K562 (cell line): ENCODE measurements around the gene EXOC3L1. TPM values are rescaled to one million over a fixed set of nuclear protein-coding genes. Genes with fewer than 3 reads are reported as not detected.

Source experiments
- ATAC-seq: fragments of 200-7000 bp; cut with Tn5 transposase; 3 replicates; pipeline ENCODE4 v1.9.1; 2020; ENCODE audit warnings: moderate library complexity
- BruUV-seq: library from RNA; stranded (reverse); fragments of 400-500 nt; replicated peaks from 2 replicates; lab custom pipeline; 2021; lab: Mats Ljungman, UMichigan
- CTCF ChIA-PET: fragments of 300-600 bp; formaldehyde crosslinking; extraction: SDS; loops from one replicate; lab custom pipeline; 2021; ENCODE audit warnings: low intra/inter-chr PET ratio; lab: Yijun Ruan, JAX
- POLR2A ChIA-PET: fragments of 300-600, 350-650 bp; sonication (Branson Sonifier 250); formaldehyde crosslinking; extraction: SDS; loops from one replicate; lab custom pipeline; 2021; ENCODE audit warnings: antibody characterized with exemption, inconsistent platforms; lab: Yijun Ruan, JAX
- DNase-seq, 4 experiments: peaks; one replicate each; pipeline versions ENCODE4 v3.0.0 to v3.0.0-alpha.2; 2011 to 2018; ENCODE audit warnings: low spot score in 3 of 4, mixed read lengths in 3 of 4; ENCODE audit errors: extremely low read depth in 1 of 4
- FAIRE-seq: peaks from 2 replicates; lab custom pipeline; 2011; peaks lifted over from hg19 to GRCh38; lab: Jason Lieb, UNC
- H2AFZ ChIP-seq: 2 replicates; pipeline ENCODE4 v1.6.0; 2011; ENCODE audit warnings: low read depth, low read length, control low read depth, inconsistent platforms
- H3K27ac ChIP-seq: fragments of 200-600 bp; 3 replicates; pipeline ENCODE4 v1.8.0; 2011; ENCODE audit warnings: low read depth, mild to moderate bottlenecking, control low read depth, inconsistent platforms, low read length, moderate library complexity, mixed read lengths; ENCODE audit errors: extremely low read depth
- H3K27me3 ChIP-seq, 2 experiments: fragments of 300-600 bp in 1 of 2; 2 replicates in 1 of 2; 3 replicates in 1 of 2; pipeline versions ENCODE4 v1.6.0 to v1.8.0; 2011; ENCODE audit warnings: inconsistent platforms in 2 of 2, low read length in 2 of 2, mild to moderate bottlenecking in 1 of 2, mixed read lengths in 1 of 2, moderate library complexity in 1 of 2; ENCODE audit not compliant: control insufficient read depth in 2 of 2, insufficient read depth in 2 of 2
- H3K36me3 ChIP-seq: fragments of 300-600 bp; 3 replicates; pipeline ENCODE4 v1.8.0; 2011; ENCODE audit warnings: mild to moderate bottlenecking, low read length, inconsistent platforms; ENCODE audit not compliant: control insufficient read depth, insufficient read depth
- H3K4me1 ChIP-seq, 2 experiments: fragments of 200-600 bp in 1 of 2; replicated peaks in 1 of 2; 2 replicates in 1 of 2; 3 replicates in 1 of 2; pipeline versions ENCODE4 v1.5.1 to v1.8.0; 2011; ENCODE audit warnings: inconsistent platforms in 2 of 2, low read length in 2 of 2, mild to moderate bottlenecking in 1 of 2, mixed read lengths in 1 of 2, moderate library complexity in 1 of 2; ENCODE audit not compliant: control insufficient read depth in 2 of 2, insufficient read depth in 2 of 2
- H3K4me2 ChIP-seq: 2 replicates; pipeline ENCODE4 v1.6.1; 2011; ENCODE audit warnings: low read length, control low read depth, inconsistent platforms, mixed read lengths; ENCODE audit not compliant: insufficient read depth
- H3K4me3 ChIP-seq: fragments of 200-600 bp; sonication (generic), shearing (Covaris generic); 2 replicates; pipeline ENCODE4 v1.5.1; 2016; ENCODE audit warnings: control low read depth, inconsistent platforms
- H3K79me2 ChIP-seq: fragments of 200-600 bp; 3 replicates; pipeline ENCODE4 v1.8.0; 2011; ENCODE audit warnings: low read length, inconsistent platforms; ENCODE audit not compliant: control insufficient read depth, insufficient read depth
- H3K9ac ChIP-seq, 2 experiments: 2 replicates each; pipeline versions ENCODE4 v1.6.0 to v1.6.1; 2011; ENCODE audit warnings: low read depth in 2 of 2, low read length in 2 of 2, control low read depth in 1 of 2, inconsistent platforms in 1 of 2, mild to moderate bottlenecking in 1 of 2, mixed read lengths in 1 of 2; ENCODE audit not compliant: insufficient read depth in 1 of 2
- H3K9me1 ChIP-seq: one replicate; pipeline ENCODE4 v1.6.0; 2011; ENCODE audit warnings: inconsistent platforms, mild to moderate bottlenecking, low read length, moderate library complexity; ENCODE audit not compliant: control insufficient read depth, insufficient read depth
- H3K9me3 ChIP-seq: replicated peaks from 2 replicates; pipeline ENCODE4 v1.5.1; 2011; ENCODE audit warnings: low read depth, low read length, inconsistent platforms; ENCODE audit not compliant: control insufficient read depth, insufficient read depth
- H4K20me1 ChIP-seq: replicated peaks from 2 replicates; pipeline ENCODE4 v1.6.1; 2011; ENCODE audit warnings: low read length, inconsistent platforms, mixed read lengths; ENCODE audit not compliant: control insufficient read depth, insufficient read depth
- C11orf30 ChIP-seq: fragments of 450-650 bp; IDR thresholded peaks from 2 replicates; pipeline ENCODE4 v1.6.1; 2016; ENCODE audit warnings: low read depth, mild to moderate bottlenecking
- CHCHD3 ChIP-seq: fragments of 250-450 bp; sonication (Bioruptor Pico); IDR thresholded peaks from 2 replicates; pipeline ENCODE4 v2.1.2; 2022; ENCODE audit warnings: mild to moderate bottlenecking
- CXXC5 ChIP-seq: fragments of 250-450 bp; sonication (Bioruptor Pico); IDR thresholded peaks from 2 replicates; pipeline ENCODE4 v1.8.0; 2022; ENCODE audit warnings: inconsistent platforms, mild to moderate bottlenecking, moderate library complexity
- DACH1 ChIP-seq: fragments of 450-650 bp; IDR thresholded peaks from 2 replicates; pipeline ENCODE4 v1.6.1; 2018; ENCODE audit not compliant: partially characterized antibody
- FOSL1 ChIP-seq: fragments of 200-800 bp; sonication (Bioruptor generic); conservative IDR thresholded peaks from 2 replicates; pipeline ENCODE4 v1.6.1; 2016; ENCODE audit warnings: missing genetic modification characterization, missing compliant biosample characterization
- KDM1A ChIP-seq, 2 experiments: fragments of 450-650 bp; IDR thresholded peaks; 2 replicates each; pipeline ENCODE4 v1.6.1; 2016; ENCODE audit warnings: mild to moderate bottlenecking in 2 of 2
- KDM5B ChIP-seq: fragments of 200-600 bp; sonication (generic); IDR thresholded peaks from 2 replicates; pipeline ENCODE4 v1.6.1; 2012; ENCODE audit warnings: low read depth, mild to moderate bottlenecking, moderate library complexity, low read length, control low read depth, inconsistent platforms; ENCODE audit not compliant: insufficient replicate concordance
- MECOM ChIP-seq: fragments of 250-450 bp; sonication (Bioruptor Pico); IDR thresholded peaks from 2 replicates; pipeline ENCODE4 v1.8.0; 2022; ENCODE audit warnings: inconsistent platforms
- MEIS2 ChIP-seq: fragments of 450-650 bp; IDR thresholded peaks from 2 replicates; pipeline ENCODE4 v1.6.1; 2014; ENCODE audit warnings: mild to moderate bottlenecking; ENCODE audit not compliant: partially characterized antibody
- MTA3 ChIP-seq: fragments of 450-650 bp; formaldehyde crosslinking; IDR thresholded peaks from 2 replicates; pipeline ENCODE4 v1.6.1; 2017; ENCODE audit warnings: mild to moderate bottlenecking, borderline replicate concordance
- NR2C2 ChIP-seq, 2 experiments: fragments of 200-800 bp in 1 of 2; sonication (Bioruptor generic) in 1 of 2; sonication (generic) in 1 of 2; formaldehyde crosslinking in 1 of 2; IDR thresholded peaks; 2 replicates each; pipeline versions ENCODE4 v1.6.1 to v1.8.0; 2016 to 2022; ENCODE audit warnings: mild to moderate bottlenecking in 1 of 2, missing compliant biosample characterization in 1 of 2, missing genetic modification characterization in 1 of 2, missing genetic modification reagents in 1 of 2
- POLR3G ChIP-seq: IDR thresholded peaks from 2 replicates; pipeline ENCODE4 v1.6.1; 2011; ENCODE audit not compliant: insufficient read length, insufficient replicate concordance; ENCODE audit errors: extremely low read depth
- RNF2 ChIP-seq: sonication (generic); IDR thresholded peaks from 2 replicates; pipeline ENCODE4 v1.6.1; 2016
- YY1 ChIP-seq, 3 experiments: IDR thresholded peaks; 2 replicates each; pipeline ENCODE4 v1.6.1; 2011; ENCODE audit warnings: low read length in 2 of 3, mild to moderate bottlenecking in 2 of 3, moderate library complexity in 2 of 3, borderline replicate concordance in 1 of 3, control low read depth in 1 of 3, low read depth in 1 of 3; ENCODE audit not compliant: insufficient read depth in 3 of 3, insufficient replicate concordance in 2 of 3, control insufficient read depth in 1 of 3, insufficient read length in 1 of 3; ENCODE audit errors: extremely low read depth in 1 of 3
- WGBS: fragments of 100-300 bp; shearing (Covaris generic); methylation state at CpG from one replicate; pipeline ENCODE4 v1.1.6; 2016; ENCODE audit warnings: low coverage, mixed read lengths; ENCODE audit not compliant: insufficient coverage; ENCODE audit errors: missing lambda C conversion rate; 5-methylcytosine and 5-hydroxymethylcytosine counted together
- in situ Hi-C: fragments of 300-500 bp; cut with MboI; formaldehyde crosslinking; loops from 4 replicates; pipeline ENCODE4 v1.15.0; 2018; ENCODE audit warnings: inconsistent platforms, mixed read lengths
- intact Hi-C: fragments of 100-400 bp; cut with micrococcal nuclease; formaldehyde crosslinking; loops from 2 replicates; pipeline ENCODE4 v1.14.2; 2022
- polyA plus RNA-seq, 8 experiments: library from polyadenylated mRNA; depleted of rRNA in 4 of 8; stranded (reverse) in 5 of 8; unstranded in 3 of 8; fragments of >200 nt; fragmentation: Nextera tagmentation in 2 of 8; fragmentation: Illumina TruSeq in 1 of 8; extraction: Ambion mirVana in 2 of 8; extraction: Trizol in 1 of 8; gene quantifications; 2 replicates each; pipeline versions ENCODE4 v1.2.1 to v1.2.3, GENCODE V29; 2011 to 2014; ENCODE audit warnings: inconsistent platforms in 1 of 8, missing spikeins in 1 of 8
- total RNA-seq, 7 experiments: library from RNA; depleted of rRNA in 6 of 7; stranded (reverse); fragments of >200 nt in 6 of 7; fragmentation: Illumina TruSeq in 2 of 7; extraction: Trizol in 2 of 7; gene quantifications; 2 replicates each; pipeline versions ENCODE4 v1.2.1 to v1.2.3, GENCODE V29; 2011 to 2021; ENCODE audit warnings: low replicate concordance in 1 of 7
- TF ChIP-seq, protein P1 (sequence below): fragments of 250-450 bp; sonication (Bioruptor Pico); IDR thresholded peaks from 2 replicates; pipeline ENCODE4 v1.8.0; 2021; ENCODE audit warnings: borderline replicate concordance, mild to moderate bottlenecking, moderate library complexity; ENCODE audit not compliant: poor library complexity, severe bottlenecking
- TF ChIP-seq, protein P2 (sequence below): fragments of 450-650 bp; IDR thresholded peaks from 2 replicates; pipeline ENCODE4 v1.6.1; 2018; ENCODE audit not compliant: partially characterized antibody

EXOC3L1 gene
- total and polyA plus RNA-seq, 9 of the 15 experiments (the other 6 are each of a cell fraction or from before 2014, with no cell fraction given), result 0.08 TPM; not detected in 8

DNA sequence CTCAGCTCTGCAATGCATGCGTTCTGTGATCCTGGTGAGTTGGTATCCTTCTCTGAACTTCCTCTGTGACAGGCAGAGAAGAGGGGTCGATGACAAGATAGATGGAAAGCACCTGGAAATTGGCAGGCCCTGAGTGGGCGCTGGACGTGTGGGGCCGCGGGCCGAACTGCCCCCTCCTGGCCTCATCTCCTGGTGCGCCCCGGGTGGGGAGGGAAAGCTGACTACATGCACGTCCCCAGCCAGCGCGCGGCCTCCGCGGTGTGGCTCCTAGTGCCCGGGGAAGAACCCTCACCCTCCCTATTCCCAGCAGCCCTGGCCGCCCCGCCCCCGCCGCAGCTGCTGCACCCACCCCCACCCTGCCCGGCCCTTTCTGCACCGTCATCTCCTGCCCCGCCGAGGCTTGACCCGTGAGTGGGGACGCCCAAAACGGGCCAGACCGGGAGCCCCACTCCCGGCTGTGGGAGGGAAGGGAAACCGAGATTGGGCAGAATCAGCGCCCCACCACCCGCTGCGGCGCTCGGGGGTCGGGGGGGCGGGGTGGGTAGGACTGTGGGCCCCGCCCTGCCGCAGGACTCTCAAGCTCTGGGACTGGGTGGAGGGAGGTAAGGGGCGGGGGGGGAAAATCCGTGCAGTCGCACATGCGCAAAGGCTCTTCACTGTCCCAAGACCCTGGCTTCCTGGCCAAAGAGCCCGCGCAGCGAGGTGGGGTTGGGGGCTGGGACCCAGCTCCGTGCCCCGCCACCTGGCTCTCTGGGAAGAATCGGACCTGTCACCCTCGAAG, 19.6 kb downstream of the EXOC3L1 start, which contains the start of gene NOL3:
Gene NOL3, plus strand, starts transcription at position 371 of the 781 bp plus-strand sequence.
- no peaks in the 10 kb centered on the region for H4K20me1 ChIP-seq
- H3K79me2 ChIP-seq, result no peaks in the 10 kb centered on the region
- no peaks in the 10 kb centered on the region for H3K9me3 ChIP-seq
- peak within 1 kb of the TSS; percentile 82 for H2AFZ ChIP-seq
- 4% methylated on average over 4 of the region's 50 CpGs for WGBS
- peaks cover 8% of the 10 kb centered on the region; the same call in 2 of the 3 replicates for H3K36me3 ChIP-seq
- peak; percentile 48 for FAIRE-seq
- H3K27me3 ChIP-seq, result no peaks in the 10 kb centered on the region
- H3K4me2 ChIP-seq, result peak within 1 kb of the TSS; percentile 92
- intact Hi-C loops (no loop called here), in situ Hi-C loops (loop anchor here (25.0 kb wide), 1 partner anchor 208 kb away; the partner anchor contains the start of gene CES3)
- peak within 1 kb of the TSS; percentile 68 for H3K27ac ChIP-seq
- no TSS peak for BruUV-seq
- H3K9me1 ChIP-seq, result no peaks in the 10 kb centered on the region
- ChIA-PET POLR2A (interaction anchor here (0.5 to 1.2 kb wide), 5 partner anchors 10 to 611 kb away, joined by 3 to 5 read pairs (median 4); partner anchors contain the start of gene NAE1), CTCF (no interaction called here)
- peak within 1 kb of the TSS; percentile 36 for H3K4me3 ChIP-seq
- H3K4me1 ChIP-seq, result peaks cover 20 to 62% of the 10 kb centered on the region in 2 experiments; a peak in 4 of 5 replicates
- DNase-seq, result peak; percentile 87 to 94 (median 91)
- ATAC-seq, result peak; percentile 90
- peak within 1 kb of the TSS; percentile 69 to 85 for H3K9ac ChIP-seq
- TF ChIP-seq NR2C2 (CRISPR knock-in tag; IDR thresholded peaks at IDR 0.05), result no peak
- peak; percentile 67; the same call in 1 of the 2 replicates for TF ChIP-seq NR2C2 (tag; IDR thresholded peaks at IDR 0.05)
- TF ChIP-seq FOSL1 (tag), result peak; percentile 25; the same call in 1 of the 2 replicates
- TF ChIP-seq KDM1A (IDR thresholded peaks at IDR 0.05), result peak; percentile 84 to 91
- TF ChIP-seq KDM5B, result peak; percentile 75
- TF ChIP-seq, protein P1, sequence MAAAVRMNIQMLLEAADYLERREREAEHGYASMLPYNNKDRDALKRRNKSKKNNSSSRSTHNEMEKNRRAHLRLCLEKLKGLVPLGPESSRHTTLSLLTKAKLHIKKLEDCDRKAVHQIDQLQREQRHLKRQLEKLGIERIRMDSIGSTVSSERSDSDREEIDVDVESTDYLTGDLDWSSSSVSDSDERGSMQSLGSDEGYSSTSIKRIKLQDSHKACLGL (CRISPR knock-in tag), result no peak
- TF ChIP-seq MTA3, result 0 out of 2 replicates have a peak, but pooled peaks have one; percentile 31
- TF ChIP-seq YY1 (IDR thresholded peaks at IDR 0.05; ENCODE audit: borderline replicate concordance in 1 of 3, control insufficient read depth in 1 of 3, extremely low read depth in 1 of 3, insufficient read depth in 3 of 3, insufficient read length in 1 of 3, insufficient replicate concordance in 2 of 3, low read depth in 1 of 3, low read length in 2 of 3), result no peak
- peak; percentile 58 for TF ChIP-seq DACH1
- TF ChIP-seq, protein P2, sequence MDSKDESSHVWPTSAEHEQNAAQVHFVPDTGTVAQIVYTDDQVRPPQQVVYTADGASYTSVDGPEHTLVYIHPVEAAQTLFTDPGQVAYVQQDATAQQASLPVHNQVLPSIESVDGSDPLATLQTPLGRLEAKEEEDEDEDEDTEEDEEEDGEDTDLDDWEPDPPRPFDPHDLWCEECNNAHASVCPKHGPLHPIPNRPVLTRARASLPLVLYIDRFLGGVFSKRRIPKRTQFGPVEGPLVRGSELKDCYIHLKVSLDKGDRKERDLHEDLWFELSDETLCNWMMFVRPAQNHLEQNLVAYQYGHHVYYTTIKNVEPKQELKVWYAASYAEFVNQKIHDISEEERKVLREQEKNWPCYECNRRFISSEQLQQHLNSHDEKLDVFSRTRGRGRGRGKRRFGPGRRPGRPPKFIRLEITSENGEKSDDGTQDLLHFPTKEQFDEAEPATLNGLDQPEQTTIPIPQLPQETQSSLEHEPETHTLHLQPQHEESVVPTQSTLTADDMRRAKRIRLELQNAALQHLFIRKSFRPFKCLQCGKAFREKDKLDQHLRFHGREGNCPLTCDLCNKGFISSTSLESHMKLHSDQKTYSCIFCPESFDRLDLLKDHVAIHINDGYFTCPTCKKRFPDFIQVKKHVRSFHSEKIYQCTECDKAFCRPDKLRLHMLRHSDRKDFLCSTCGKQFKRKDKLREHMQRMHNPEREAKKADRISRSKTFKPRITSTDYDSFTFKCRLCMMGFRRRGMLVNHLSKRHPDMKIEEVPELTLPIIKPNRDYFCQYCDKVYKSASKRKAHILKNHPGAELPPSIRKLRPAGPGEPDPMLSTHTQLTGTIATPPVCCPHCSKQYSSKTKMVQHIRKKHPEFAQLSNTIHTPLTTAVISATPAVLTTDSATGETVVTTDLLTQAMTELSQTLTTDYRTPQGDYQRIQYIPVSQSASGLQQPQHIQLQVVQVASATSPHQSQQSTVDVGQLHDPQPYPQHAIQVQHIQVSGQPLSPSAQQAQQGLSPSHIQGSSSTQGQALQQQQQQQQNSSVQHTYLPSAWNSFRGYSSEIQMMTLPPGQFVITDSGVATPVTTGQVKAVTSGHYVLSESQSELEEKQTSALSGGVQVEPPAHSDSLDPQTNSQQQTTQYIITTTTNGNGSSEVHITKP, result peak; percentile 89
- TF ChIP-seq RNF2, result peak; percentile 33; the same call in 1 of the 2 replicates
- no peak for TF ChIP-seq POLR3G
- TF ChIP-seq CXXC5 (CRISPR knock-in tag), result peak; percentile 21; the same call in 1 of the 2 replicates
- TF ChIP-seq MECOM, result peak; percentile 89
- TF ChIP-seq MEIS2, result peak; percentile 49
- TF ChIP-seq CHCHD3 (CRISPR knock-in tag), result no peak
- TF ChIP-seq C11orf30, result peak; percentile 69
